HepG2 (cell line): Measurements from ENCODE around the gene MARF1. TPM values are rescaled to one million over a fixed set of nuclear protein-coding genes. Genes with fewer than 3 reads are reported as not detected.

Experiments
- ATAC-seq: fragments of 200-7000 bp; cut with Tn5 transposase; 3 replicates; pipeline ENCODE4 v1.9.1; 2020; ENCODE audit warnings: mild to moderate bottlenecking, moderate library complexity
- BruUV-seq: library from RNA; stranded (reverse); fragments of 400-500 nt; replicated peaks from 2 replicates; lab custom pipeline; 2021; lab: Mats Ljungman, UMichigan
- CTCF ChIA-PET: fragments of 300-600 bp; formaldehyde crosslinking; extraction: SDS; loops from one replicate; lab custom pipeline; 2021; ENCODE audit warnings: low total read pairs, inconsistent platforms, low intra/inter-chr PET ratio; lab: Yijun Ruan, JAX
- POLR2A ChIA-PET: fragments of 350-600 bp; sonication (Branson Sonifier 250); formaldehyde crosslinking; loops from one replicate; lab custom pipeline; 2020; ENCODE audit warnings: antibody characterized with exemption, inconsistent platforms; lab: Yijun Ruan, JAX
- DNase-seq: peaks from one replicate; pipeline ENCODE4 v3.0.0-alpha.2; 2015; ENCODE audit warnings: low spot score
- FAIRE-seq: peaks from 3 replicates; lab custom pipeline; 2011; peaks lifted over from hg19 to GRCh38; lab: Jason Lieb, UNC
- H2AFZ ChIP-seq: one replicate; pipeline ENCODE4 v1.6.1; 2011; ENCODE audit warnings: low read length, inconsistent platforms
- H3K27ac ChIP-seq: fragments of 300-600 bp; 3 replicates; pipeline ENCODE4 v1.8.0; 2011; ENCODE audit warnings: mixed run types, mild to moderate bottlenecking, mixed read lengths, low read length, inconsistent platforms; ENCODE audit not compliant: insufficient read depth; ENCODE audit errors: extremely low read length
- H3K27me3 ChIP-seq, 2 experiments: fragments of 200-600 bp in 1 of 2; 2 replicates in 1 of 2; 3 replicates in 1 of 2; pipeline versions ENCODE4 v1.6.0 to v1.8.0; 2011; ENCODE audit warnings: low read length in 2 of 2, mild to moderate bottlenecking in 2 of 2, moderate library complexity in 2 of 2, inconsistent platforms in 1 of 2; ENCODE audit not compliant: insufficient read depth in 2 of 2, control insufficient read depth in 1 of 2
- H3K36me3 ChIP-seq, 2 experiments: fragments of 200-600 bp in 1 of 2; replicated peaks in 1 of 2; 2 replicates in 1 of 2; 3 replicates in 1 of 2; pipeline versions ENCODE4 v1.5.1 to v1.8.0; 2011; ENCODE audit warnings: low read length in 2 of 2, inconsistent platforms in 1 of 2; ENCODE audit not compliant: insufficient read depth in 2 of 2, control insufficient read depth in 1 of 2
- H3K4me1 ChIP-seq: 2 replicates; pipeline ENCODE4 v1.5.1; 2012; ENCODE audit warnings: low read length, inconsistent platforms; ENCODE audit not compliant: insufficient read depth
- H3K4me2 ChIP-seq: 2 replicates; pipeline ENCODE4 v1.6.0; 2011; ENCODE audit warnings: low read depth, low read length, inconsistent platforms
- H3K4me3 ChIP-seq, 3 experiments: fragments of 200-600 bp in 1 of 3; sonication (generic), shearing (Covaris generic) in 1 of 3; replicated peaks in 1 of 3; 2 replicates each; pipeline ENCODE4 v1.5.1; 2011 to 2016; ENCODE audit warnings: low read length in 3 of 3, inconsistent platforms in 2 of 3, low read depth in 2 of 3, mild to moderate bottlenecking in 2 of 3, control low read depth in 1 of 3, mixed read lengths in 1 of 3; ENCODE audit not compliant: insufficient read depth in 1 of 3
- H3K79me2 ChIP-seq: one replicate; pipeline ENCODE4 v1.6.1; 2011; ENCODE audit warnings: low read length, inconsistent platforms; ENCODE audit not compliant: insufficient read depth
- H3K9ac ChIP-seq: 2 replicates; pipeline ENCODE4 v1.6.0; 2011; ENCODE audit warnings: mild to moderate bottlenecking, low read depth, low read length, inconsistent platforms; ENCODE audit not compliant: insufficient read depth
- H3K9me3 ChIP-seq: 2 replicates; pipeline ENCODE4 v1.5.1; 2012; ENCODE audit warnings: mild to moderate bottlenecking, low read length
- H4K20me1 ChIP-seq: 2 replicates; pipeline ENCODE4 v1.6.0; 2011; ENCODE audit warnings: inconsistent platforms, mild to moderate bottlenecking, low read length, moderate library complexity; ENCODE audit not compliant: insufficient read depth
- ATF7 ChIP-seq, 2 experiments: fragments of 450-650 bp in 1 of 2; sonication (generic) in 1 of 2; formaldehyde crosslinking in 1 of 2; IDR thresholded peaks; 2 replicates each; pipeline versions ENCODE4 v1.4.0 to v1.6.1; 2016 to 2020; ENCODE audit warnings: antibody characterized with exemption in 1 of 2, mild to moderate bottlenecking in 1 of 2, missing genetic modification reagents in 1 of 2
- FOXA1 ChIP-seq, 2 experiments: fragments of 450-650 bp in 1 of 2; sonication (generic) in 1 of 2; formaldehyde crosslinking in 1 of 2; IDR thresholded peaks; 2 replicates each; pipeline versions ENCODE4 v1.4.0 to v1.6.1; 2016 to 2020; ENCODE audit warnings: missing genetic modification reagents in 1 of 2
- GLI4 ChIP-seq: sonication (generic); formaldehyde crosslinking; IDR thresholded peaks from 2 replicates; pipeline ENCODE4 v1.5.1; 2020; ENCODE audit warnings: missing genetic modification reagents, mild to moderate bottlenecking, moderate library complexity, borderline replicate concordance
- NFATC3 ChIP-seq: sonication (generic); formaldehyde crosslinking; IDR thresholded peaks from 2 replicates; pipeline ENCODE4 v1.5.1; 2020; ENCODE audit warnings: mild to moderate bottlenecking, missing genetic modification reagents
- POLR2A ChIP-seq, 2 experiments: IDR thresholded peaks; 2 replicates each; pipeline ENCODE4 v1.6.1; 2011; ENCODE audit warnings: low read depth in 2 of 2, low read length in 2 of 2, mild to moderate bottlenecking in 1 of 2, moderate library complexity in 1 of 2; ENCODE audit not compliant: insufficient read depth in 1 of 2
- PRPF4 ChIP-seq: fragments of 200-400 bp; formaldehyde crosslinking; IDR thresholded peaks from 2 replicates; pipeline ENCODE4 v1.6.1; 2016; ENCODE audit warnings: low read length, low read depth; ENCODE audit not compliant: poor library complexity, severe bottlenecking
- SRSF1 ChIP-seq: fragments of 200-400 bp; formaldehyde crosslinking; optimal IDR thresholded peaks from 2 replicates; pipeline ENCODE3; 2017; ENCODE audit warnings: mild to moderate bottlenecking, low read depth, low read length, moderate library complexity
- STAG1 ChIP-seq: sonication (generic); formaldehyde crosslinking; IDR thresholded peaks from 2 replicates; pipeline ENCODE4 v1.4.0; 2020; ENCODE audit warnings: missing genetic modification reagents
- TCF7L2 ChIP-seq: IDR thresholded peaks from 2 replicates; pipeline ENCODE4 v1.6.1; 2011; ENCODE audit warnings: mild to moderate bottlenecking, low read depth, low read length, moderate library complexity
- ZBTB38 ChIP-seq: sonication (generic); formaldehyde crosslinking; IDR thresholded peaks from 2 replicates; pipeline ENCODE4 v1.5.1; 2020; ENCODE audit warnings: mild to moderate bottlenecking, missing genetic modification reagents
- ZNF205 ChIP-seq: IDR thresholded peaks from 2 replicates; pipeline ENCODE4 v1.6.1; 2018; ENCODE audit warnings: missing biosample characterization, missing genetic modification reagents
- ZNF709 ChIP-seq: sonication (generic); formaldehyde crosslinking; IDR thresholded peaks from 2 replicates; pipeline ENCODE4 v1.5.0; 2020; ENCODE audit warnings: mild to moderate bottlenecking, missing genetic modification reagents
- ZNF775 ChIP-seq: sonication (generic); formaldehyde crosslinking; IDR thresholded peaks from 2 replicates; pipeline ENCODE4 v1.4.0; 2020; ENCODE audit warnings: missing genetic modification reagents, mild to moderate bottlenecking, moderate library complexity, borderline replicate concordance
- ZSCAN30 ChIP-seq: sonication (generic); formaldehyde crosslinking; IDR thresholded peaks from 2 replicates; pipeline ENCODE4 v1.5.0; 2020; ENCODE audit warnings: mild to moderate bottlenecking, missing genetic modification reagents
- WGBS: methylation state at CpG from one replicate; pipeline ENCODE4 v1.1.6; 2017; ENCODE audit warnings: low lambda C conversion rate; 5-methylcytosine and 5-hydroxymethylcytosine counted together
- in situ Hi-C: cut with HindIII; loops from 2 replicates; pipeline ENCODE4 v1.10.0; 2017; ENCODE audit warnings: low pct_unique_long_range_greater_than_20kb; ENCODE audit not compliant: extremely low pct_ligation_motif_present
- intact Hi-C: fragments of 100-400 bp; cut with micrococcal nuclease; formaldehyde crosslinking; loops from one replicate; pipeline ENCODE4 v1.10.0; 2022; ENCODE audit not compliant: unreplicated experiment
- polyA plus RNA-seq, 8 experiments: library from polyadenylated mRNA; depleted of rRNA in 3 of 8; stranded (reverse) in 7 of 8; unstranded in 1 of 8; fragments of >200 nt; fragmentation: Illumina TruSeq in 4 of 8; extraction: Trizol in 4 of 8; gene quantifications; 2 replicates each; pipeline versions ENCODE4 v1.2.1 to v1.2.3, GENCODE V29; 2011 to 2016; ENCODE audit warnings: low read depth in 4 of 8, missing spikeins in 1 of 8, mixed read lengths in 1 of 8; ENCODE audit not compliant: insufficient read depth in 1 of 8
- total RNA-seq, 5 experiments: library from RNA; depleted of rRNA; stranded (reverse); fragments of >200 nt; fragmentation: Illumina TruSeq; extraction: Trizol; gene quantifications; 2 replicates each; pipeline ENCODE4 v1.2.3, GENCODE V29; 2016; ENCODE audit warnings: low read depth in 1 of 5
- TF ChIP-seq, protein P1 (sequence below): sonication (generic); formaldehyde crosslinking; conservative IDR thresholded peaks from 2 replicates; pipeline ENCODE4 v1.8.1; 2023; ENCODE audit warnings: missing genetic modification reagents
- TF ChIP-seq, protein P2 (sequence below): sonication (generic); formaldehyde crosslinking; IDR thresholded peaks from 2 replicates; pipeline ENCODE4 v1.5.0; 2020; ENCODE audit warnings: mild to moderate bottlenecking, missing genetic modification reagents, moderate library complexity
- TF ChIP-seq, protein P3 (sequence below): sonication (generic); formaldehyde crosslinking; IDR thresholded peaks from 2 replicates; pipeline ENCODE4 v1.8.1; 2023; ENCODE audit warnings: mild to moderate bottlenecking, missing genetic modification reagents

MARF1 gene
- total and polyA plus RNA-seq, 2 of the 13 experiments (the other 11 are each of a cell fraction or from before 2014, with no cell fraction given), result 8.7 to 20.7 TPM

DNA sequence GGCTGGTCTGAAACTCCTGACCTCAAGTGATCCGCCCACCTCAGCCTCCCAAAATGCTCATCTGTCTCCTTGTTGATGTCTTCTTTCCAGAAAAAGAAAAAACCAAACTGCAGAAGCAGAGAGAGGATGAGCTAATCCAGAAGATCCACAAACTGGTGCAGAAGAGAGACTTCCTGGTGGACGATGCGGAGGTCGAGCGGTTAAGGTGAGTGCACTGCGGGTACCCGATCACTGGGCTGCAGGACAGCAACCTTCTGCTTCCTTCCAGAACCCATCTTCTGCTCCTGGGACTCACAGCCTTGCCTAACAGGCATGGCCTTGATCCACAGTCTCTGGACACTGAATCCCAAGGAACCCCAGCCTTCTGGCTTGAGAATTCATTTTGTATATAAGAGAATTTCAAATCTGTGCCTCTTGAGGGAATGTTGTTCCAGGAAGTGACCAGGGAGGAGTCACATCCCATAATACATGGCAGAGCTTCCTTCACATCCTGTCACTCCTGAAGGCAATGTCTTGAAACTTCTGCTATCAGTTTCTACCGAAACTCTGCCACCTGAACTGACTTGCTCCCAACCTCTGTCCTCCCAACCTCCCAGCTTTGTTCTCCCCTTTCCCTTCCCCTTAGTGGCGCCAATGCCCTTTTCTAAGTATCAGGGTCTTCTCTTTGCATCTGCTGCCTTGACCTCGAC is 61.7 kb downstream of the MARF1 start:
- FAIRE-seq, result no peak

More for the DNA sequence above, 61.7 kb downstream of the MARF1 start:
- Histone ChIP-seq H4K20me1 (no peaks in the 10 kb centered on the region), H3K4me1 (peaks cover 29% of the 10 kb centered on the region), H3K4me2 (no peak overlapping the region), H3K4me3 (no peak overlapping the region), H3K36me3 (no peaks in the 10 kb centered on the region), H3K27ac (no peak overlapping the region), H3K9ac (no peak overlapping the region)
- no peak for ATAC-seq
- intact Hi-C loops, result no loop called here
- no TSS peak for BruUV-seq
- WGBS, result 85% methylated on average over 10 of the region's 10 CpGs
- no peak for TF ChIP-seq ZNF205 (CRISPR knock-in tag)
- TF ChIP-seq, protein P1, sequence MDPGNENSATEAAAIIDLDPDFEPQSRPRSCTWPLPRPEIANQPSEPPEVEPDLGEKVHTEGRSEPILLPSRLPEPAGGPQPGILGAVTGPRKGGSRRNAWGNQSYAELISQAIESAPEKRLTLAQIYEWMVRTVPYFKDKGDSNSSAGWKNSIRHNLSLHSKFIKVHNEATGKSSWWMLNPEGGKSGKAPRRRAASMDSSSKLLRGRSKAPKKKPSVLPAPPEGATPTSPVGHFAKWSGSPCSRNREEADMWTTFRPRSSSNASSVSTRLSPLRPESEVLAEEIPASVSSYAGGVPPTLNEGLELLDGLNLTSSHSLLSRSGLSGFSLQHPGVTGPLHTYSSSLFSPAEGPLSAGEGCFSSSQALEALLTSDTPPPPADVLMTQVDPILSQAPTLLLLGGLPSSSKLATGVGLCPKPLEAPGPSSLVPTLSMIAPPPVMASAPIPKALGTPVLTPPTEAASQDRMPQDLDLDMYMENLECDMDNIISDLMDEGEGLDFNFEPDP, result no peak
- TF ChIP-seq FOXA1 (IDR thresholded peaks at IDR 0.05), result no peak
- no peak for TF ChIP-seq FOXA1 (CRISPR knock-in tag; IDR thresholded peaks at IDR 0.05)
- 0 out of 2 replicates have a peak, but pooled peaks have one; percentile 21 for TF ChIP-seq GLI4 (CRISPR knock-in tag)
- TF ChIP-seq ZNF775 (CRISPR knock-in tag), result no peak
- TF ChIP-seq ZNF709, result no peak
- TF ChIP-seq NFATC3 (CRISPR knock-in tag), result 0 out of 2 replicates have a peak, but pooled peaks have one; percentile 30
- TF ChIP-seq TCF7L2, result no peak
- TF ChIP-seq PRPF4, result peak; percentile 50
- peak; percentile 84 for TF ChIP-seq ZBTB38 (CRISPR knock-in tag)
- TF ChIP-seq, protein P2, sequence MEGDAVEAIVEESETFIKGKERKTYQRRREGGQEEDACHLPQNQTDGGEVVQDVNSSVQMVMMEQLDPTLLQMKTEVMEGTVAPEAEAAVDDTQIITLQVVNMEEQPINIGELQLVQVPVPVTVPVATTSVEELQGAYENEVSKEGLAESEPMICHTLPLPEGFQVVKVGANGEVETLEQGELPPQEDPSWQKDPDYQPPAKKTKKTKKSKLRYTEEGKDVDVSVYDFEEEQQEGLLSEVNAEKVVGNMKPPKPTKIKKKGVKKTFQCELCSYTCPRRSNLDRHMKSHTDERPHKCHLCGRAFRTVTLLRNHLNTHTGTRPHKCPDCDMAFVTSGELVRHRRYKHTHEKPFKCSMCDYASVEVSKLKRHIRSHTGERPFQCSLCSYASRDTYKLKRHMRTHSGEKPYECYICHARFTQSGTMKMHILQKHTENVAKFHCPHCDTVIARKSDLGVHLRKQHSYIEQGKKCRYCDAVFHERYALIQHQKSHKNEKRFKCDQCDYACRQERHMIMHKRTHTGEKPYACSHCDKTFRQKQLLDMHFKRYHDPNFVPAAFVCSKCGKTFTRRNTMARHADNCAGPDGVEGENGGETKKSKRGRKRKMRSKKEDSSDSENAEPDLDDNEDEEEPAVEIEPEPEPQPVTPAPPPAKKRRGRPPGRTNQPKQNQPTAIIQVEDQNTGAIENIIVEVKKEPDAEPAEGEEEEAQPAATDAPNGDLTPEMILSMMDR (CRISPR knock-in tag), result peak; percentile 52
- no peak for TF ChIP-seq POLR2A (IDR thresholded peaks at IDR 0.05; ENCODE audit: insufficient read depth in 1 of 2, low read depth in 2 of 2, low read length in 2 of 2)
- peak; percentile 41; the same call in 1 of the 2 replicates for TF ChIP-seq ZSCAN30 (CRISPR knock-in tag)
- TF ChIP-seq ATF7 (IDR thresholded peaks at IDR 0.05), result no peak
- no peak for TF ChIP-seq ATF7 (CRISPR knock-in tag; IDR thresholded peaks at IDR 0.05)
- peak; percentile 45 for TF ChIP-seq STAG1 (CRISPR knock-in tag)
- no peak for TF ChIP-seq SRSF1
- TF ChIP-seq, protein P3, sequence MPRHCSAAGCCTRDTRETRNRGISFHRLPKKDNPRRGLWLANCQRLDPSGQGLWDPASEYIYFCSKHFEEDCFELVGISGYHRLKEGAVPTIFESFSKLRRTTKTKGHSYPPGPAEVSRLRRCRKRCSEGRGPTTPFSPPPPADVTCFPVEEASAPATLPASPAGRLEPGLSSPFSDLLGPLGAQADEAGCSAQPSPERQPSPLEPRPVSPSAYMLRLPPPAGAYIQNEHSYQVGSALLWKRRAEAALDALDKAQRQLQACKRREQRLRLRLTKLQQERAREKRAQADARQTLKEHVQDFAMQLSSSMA (CRISPR knock-in tag), result no peak
- TF ChIP-seq, all 625 proteins: peak for 7
- CTCF ChIA-PET, result no interaction called here
- H3K27me3 ChIP-seq, result no peaks in the 10 kb centered on the region
- in situ Hi-C loops, result no loop called here
- peak overlapping the region; percentile 56 for H2AFZ ChIP-seq
- POLR2A ChIA-PET, result interaction anchor here (1.7 to 1.9 kb wide), 2 partner anchors 9 to 61 kb away, joined by 5 to 7 read pairs; partner anchors contain the start of gene MARF1
- no peak for DNase-seq
- H3K9me3 ChIP-seq, result peaks cover 6% of the 10 kb centered on the region
- no peaks in the 10 kb centered on the region for H3K79me2 ChIP-seq
